GM18511 (cell line): ENCODE measurements around the gene ZNF573.
A peak's percentile ranks its signal among the peaks of the same experiment; 100 is the strongest.
"Not testable (repeated sequence)": the region's sequence is repeated elsewhere in the genome, so short reads cannot be mapped to it uniquely, and the experiment has no call there.

Experiments
- ATAC-seq: cut with Tn5 transposase; IDR thresholded peaks from one replicate; pipeline ENCODE4 v1.9.1; 2021; ENCODE audit warnings: mild to moderate bottlenecking, moderate library complexity; ENCODE audit not compliant: unreplicated experiment

The ZNF573 gene

DNA sequence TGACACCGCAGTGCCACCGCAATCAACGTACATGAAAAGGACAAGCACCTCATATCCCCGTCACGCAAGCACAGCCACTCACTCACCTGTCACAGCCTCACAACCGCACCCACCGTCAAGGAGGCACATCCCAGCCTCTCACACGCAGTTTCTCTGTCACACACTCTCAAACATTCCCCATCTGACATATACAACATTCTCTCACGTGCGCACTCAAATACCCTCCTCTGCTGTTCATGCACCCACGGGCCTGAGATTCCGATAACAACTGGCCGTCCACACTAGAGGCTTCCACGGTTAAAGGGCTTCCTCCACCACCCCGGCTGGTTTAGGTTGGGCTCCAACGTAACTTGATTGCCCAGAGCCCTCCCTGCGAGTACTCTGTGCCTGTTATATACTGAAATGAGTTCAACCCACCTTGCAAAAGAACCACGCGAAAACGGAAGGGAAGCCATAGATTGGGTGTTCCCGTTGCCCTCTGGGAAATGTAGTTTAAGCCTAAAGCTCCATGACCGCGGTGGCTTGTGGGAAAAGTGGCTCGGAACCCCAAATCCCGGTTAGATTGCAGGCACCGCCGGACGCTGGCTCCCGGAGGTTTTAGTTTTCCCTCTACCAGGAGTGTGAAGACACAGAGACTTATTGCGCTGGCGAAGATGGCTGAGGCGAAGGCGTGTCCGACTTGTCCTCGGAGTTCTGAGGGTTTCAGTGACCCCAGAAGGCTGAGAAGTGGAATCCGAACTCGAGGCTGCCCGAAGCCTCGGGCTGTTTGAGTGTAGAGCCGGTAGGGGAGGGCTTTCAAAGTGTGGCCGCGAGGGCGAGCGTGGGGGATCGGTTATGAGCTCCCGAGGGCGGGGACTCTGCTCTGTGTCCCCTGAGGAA is at the start of gene ZNF573:
Gene ZNF573 (minus strand): TSS at position 460 of the 879 bp plus-strand sequence. CDS start 5,857 bp downstream, outside the sequence.
- peak; percentile 91 for ATAC-seq

- no peak for ATAC-seq
These were observed 38.0 kb upstream of the ZNF573 start for GRCh38 chr19:37817180-37817981.

- not testable (repeated sequence) for ATAC-seq
These were observed 36.2 kb upstream of the ZNF573 start for GRCh38 chr19:37815611-37816010.

GRCh38 chr19:37813340-37813739 is 34.0 kb upstream of the ZNF573 start:
- ATAC-seq = no peak

GRCh38 chr19:37809366-37809765 is 30.0 kb upstream of the ZNF573 start:
- ATAC-seq = no peak

- no peak for ATAC-seq
These were observed 24.0 kb upstream of the ZNF573 start for GRCh38 chr19:37803249-37803840.

- no peak for ATAC-seq
These were observed 11.0 kb upstream of the ZNF573 start for GRCh38 chr19:37790244-37790925.

GRCh38 chr19:37778613-37779126 is 716 bp downstream of the ZNF573 start:
- no peak for ATAC-seq

DNA sequence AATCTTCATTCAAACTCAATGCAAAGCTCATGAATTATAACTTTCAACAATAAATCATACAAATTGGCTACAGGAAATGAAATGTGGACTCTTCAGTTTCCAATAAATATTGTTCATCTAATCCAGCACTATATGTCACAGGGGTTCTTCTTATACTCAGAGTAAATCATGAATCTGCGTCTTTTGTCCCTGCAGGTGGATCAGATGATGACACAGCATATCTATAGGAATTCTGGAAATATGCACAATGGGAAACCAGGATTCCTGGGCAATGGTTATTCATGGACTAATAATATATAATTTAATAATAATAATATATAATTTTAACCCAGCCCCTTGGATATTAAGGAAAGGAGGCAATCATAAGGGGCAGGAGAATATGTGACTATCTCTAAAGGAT is 8.4 kb downstream of the ZNF573 start:
- ATAC-seq = no peak

GRCh38 chr19:37763488-37763887 is 15.9 kb downstream of the ZNF573 start:
- no peak for ATAC-seq

GRCh38 chr19:37757683-37758082 is 21.7 kb downstream of the ZNF573 start:
- not testable (repeated sequence) for ATAC-seq

DNA sequence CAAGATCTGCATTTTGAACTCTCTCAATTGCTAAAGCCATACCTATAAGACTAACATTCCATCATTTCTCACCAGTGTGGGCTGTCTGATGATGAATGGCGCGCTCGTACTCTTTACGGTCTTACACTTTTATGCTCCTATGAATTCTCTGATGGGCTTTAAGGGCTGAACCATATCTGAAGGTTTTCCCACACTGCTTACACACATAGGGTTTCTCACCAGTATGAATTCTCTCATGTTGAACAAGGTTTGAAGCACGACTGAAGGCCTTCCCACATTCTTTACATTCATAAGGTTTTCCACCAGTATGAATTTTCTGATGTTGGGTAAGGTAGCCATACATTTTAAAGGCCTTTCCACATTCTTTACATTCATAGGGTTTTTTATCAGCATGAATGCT is 41.0 kb downstream of the ZNF573 start:
- ATAC-seq = no peak

DNA sequence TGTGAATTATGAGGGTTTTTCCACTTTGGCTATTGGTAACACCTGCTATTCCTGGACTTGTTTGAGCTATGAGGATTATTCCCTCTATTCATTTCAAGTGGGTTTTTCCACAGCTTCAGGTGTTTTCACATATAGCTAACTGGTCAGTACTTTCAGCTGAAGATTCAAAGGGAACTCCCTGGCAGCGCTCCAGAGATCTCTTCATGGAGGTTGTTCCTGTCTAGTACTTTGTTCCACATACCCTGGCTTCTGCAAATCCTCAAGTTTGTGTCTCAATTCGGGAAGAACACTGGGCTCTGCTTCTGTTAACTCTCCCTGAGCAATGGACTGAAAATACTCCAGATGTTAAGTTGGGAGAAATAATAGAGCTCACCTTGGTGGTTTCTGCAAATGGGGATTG is 54.2 kb downstream of the ZNF573 start:
- ATAC-seq = no peak

DNA sequence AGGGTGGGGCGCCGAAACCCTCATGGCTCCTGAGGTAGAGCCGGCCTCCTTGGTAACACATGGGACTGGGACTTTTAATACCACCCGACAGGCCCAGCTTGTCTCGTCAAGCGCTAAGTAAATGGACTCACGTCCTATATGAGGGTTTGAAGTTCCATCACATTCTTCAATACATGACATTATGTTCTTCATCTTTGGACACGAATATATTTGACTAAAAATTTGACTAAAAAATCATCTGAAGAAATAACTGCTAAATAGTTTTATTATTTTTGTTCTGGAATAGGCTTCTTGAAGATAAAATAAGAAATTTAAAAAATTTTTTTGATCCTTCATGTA is 59.5 kb downstream of the ZNF573 start:
- no peak for ATAC-seq

GRCh38 chr19:37719111-37719926 is 60.1 kb downstream of the ZNF573 start, which contains the start of gene ZNF607:
Gene ZNF607, minus strand, starts transcription at chr19:37719761. Its CDS starts 8,143 bp downstream, at chr19:37711618.
- peak; percentile 96 for ATAC-seq

DNA sequence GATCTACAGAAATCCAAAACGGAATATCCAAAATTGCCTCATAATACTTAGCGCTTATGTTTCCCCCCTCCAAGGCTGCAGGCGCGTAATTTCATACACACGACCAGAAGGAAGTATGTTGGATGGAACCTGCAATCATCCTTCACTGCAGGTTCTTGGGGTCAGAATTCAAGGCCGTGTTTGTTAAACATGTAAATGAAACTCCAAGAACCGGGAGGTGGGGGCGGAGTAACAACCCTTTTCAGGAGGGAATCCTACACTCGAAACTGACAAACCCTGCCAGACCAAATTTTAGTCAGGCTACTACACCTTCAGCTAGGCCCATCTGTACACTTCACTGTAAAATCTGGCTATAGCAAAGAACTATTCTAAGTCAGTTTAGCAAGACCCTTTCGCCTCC is 61.1 kb downstream of the ZNF573 start:
- no peak for ATAC-seq

- no peak for ATAC-seq
These were observed 63.2 kb downstream of the ZNF573 start for GRCh38 chr19:37716140-37716539.

GRCh38 chr19:37706052-37706605 is 73.3 kb downstream of the ZNF573 start:
- no peak for ATAC-seq

- no peak for ATAC-seq
These were observed 80.3 kb downstream of the ZNF573 start for GRCh38 chr19:37699057-37699456.

DNA sequence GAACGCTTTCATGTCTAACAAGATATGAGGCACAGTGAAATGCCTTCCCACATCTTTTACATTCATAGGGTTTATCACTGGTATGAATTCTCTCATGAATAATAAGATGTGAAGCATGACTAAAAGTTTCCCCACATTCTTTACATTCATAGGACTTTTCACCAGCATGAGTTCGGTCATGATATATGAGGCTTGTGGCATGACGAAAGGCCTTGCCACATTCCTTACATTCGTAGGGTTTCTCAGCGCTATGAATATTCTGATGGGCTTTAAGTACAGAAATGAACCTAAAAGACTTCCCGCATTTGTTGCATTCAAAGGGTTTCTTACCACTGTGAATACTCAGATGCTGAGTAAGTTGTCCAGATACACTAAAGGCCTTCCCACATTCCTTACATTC is 81.2 kb downstream of the ZNF573 start:
- ATAC-seq = no peak
